B cell (primary cell): ENCODE results near the gene VPS35. TPM values are rescaled to one million over a fixed set of nuclear protein-coding genes. Genes with fewer than 3 reads are reported as not detected.
A peak's percentile ranks its signal among the peaks of the same experiment; 100 is the strongest.

Experiments used
- ATAC-seq: fragments of 200-7000 bp; cut with Tn5 transposase; one replicate; pipeline ENCODE4 v1.10.0; 2021; ENCODE audit warnings: low read depth, mild to moderate bottlenecking, moderate number of reproducible peaks, moderate library complexity
- CTCF ChIA-PET: fragments of 350-600 bp; sonication (Branson Sonifier 250); formaldehyde crosslinking; loops from one replicate; lab custom pipeline; 2021; ENCODE audit warnings: antibody characterized with exemption, inconsistent platforms; lab: Charles Lee
- POLR2A ChIA-PET: fragments of 350-600 bp; sonication (Branson Sonifier 250); formaldehyde crosslinking; loops from one replicate; lab custom pipeline; 2021; ENCODE audit warnings: antibody characterized with exemption; lab: Charles Lee
- DNase-seq: peaks from one replicate; pipeline ENCODE4 v3.0.0; 2013
- H2AFZ ChIP-seq: 2 replicates; pipeline ENCODE4 v1.6.1; 2012; ENCODE audit warnings: mild to moderate bottlenecking, low read depth, low read length; ENCODE audit not compliant: insufficient read depth, poor library complexity, severe bottlenecking
- H3K27ac ChIP-seq, 2 donors: 1 replicate in 1 of 2; 2 replicates in 1 of 2; pipeline ENCODE4 v1.5.1; 2012 to 2013; ENCODE audit warnings: low read length in 2 of 2, mild to moderate bottlenecking in 2 of 2, moderate library complexity in 1 of 2
- H3K27me3 ChIP-seq, 4 experiments: fragments of 200-600 bp in 1 of 4; sonication (generic) in 1 of 4; replicated peaks in 1 of 4; 1 replicate in 2 of 4; 2 replicates in 2 of 4; pipeline versions ENCODE4 v1.6.1 to v1.7.0; 2013 to 2016; ENCODE audit warnings: low read length in 3 of 4, mild to moderate bottlenecking in 2 of 4, mixed read lengths in 1 of 4, moderate library complexity in 1 of 4; ENCODE audit not compliant: insufficient read depth in 4 of 4, control insufficient read depth in 3 of 4; ENCODE audit errors: control extremely low read depth in 1 of 4
- H3K36me3 ChIP-seq, 2 experiments: replicated peaks in 1 of 2; 1 replicate in 1 of 2; 2 replicates in 1 of 2; pipeline versions ENCODE4 v1.6.1 to v1.7.1; 2013; ENCODE audit warnings: low read length in 1 of 2; ENCODE audit not compliant: insufficient read depth in 2 of 2, control insufficient read depth in 1 of 2; ENCODE audit errors: control extremely low read depth in 1 of 2, extremely low read depth in 1 of 2
- H3K4me1 ChIP-seq, 2 donors: fragments of 200-600 bp in 1 of 2; sonication (generic) in 1 of 2; 1 replicate in 1 of 2; 2 replicates in 1 of 2; pipeline versions ENCODE4 v1.5.1 to v1.6.1; 2013 to 2017; ENCODE audit warnings: low read length in 2 of 2; ENCODE audit not compliant: control insufficient read depth in 2 of 2, insufficient read depth in 2 of 2
- H3K4me2 ChIP-seq: replicated peaks from 2 replicates; pipeline ENCODE3; 2012; ENCODE audit warnings: mild to moderate bottlenecking, low read depth, low read length; ENCODE audit not compliant: poor library complexity, severe bottlenecking
- H3K4me3 ChIP-seq, 5 experiments: fragments of 200-600 bp in 1 of 5; sonication (generic) in 1 of 5; 1 replicate in 3 of 5; 2 replicates in 2 of 5; pipeline versions ENCODE4 v1.5.1 to v1.7.0; 2011 to 2016; ENCODE audit warnings: low read length in 4 of 5, mild to moderate bottlenecking in 4 of 5, low read depth in 2 of 5, control low read depth in 1 of 5, moderate library complexity in 1 of 5; ENCODE audit not compliant: insufficient read depth in 1 of 5; ENCODE audit errors: control extremely low read depth in 1 of 5, extremely low read depth in 1 of 5
- H3K79me2 ChIP-seq: fragments of 200-600 bp; sonication (generic); one replicate; pipeline ENCODE4 v1.6.0; 2016; ENCODE audit warnings: low read length; ENCODE audit not compliant: control insufficient read depth, insufficient read depth
- H3K9ac ChIP-seq: fragments of 200-600 bp; sonication (generic); 2 replicates; pipeline ENCODE4 v1.6.1; 2017; ENCODE audit warnings: mild to moderate bottlenecking, low read length, moderate library complexity
- H3K9me3 ChIP-seq, 3 donors: one replicate each; pipeline versions ENCODE4 v1.6.1 to v1.7.1; 2013; ENCODE audit warnings: low read length in 2 of 3; ENCODE audit not compliant: control insufficient read depth in 2 of 3, insufficient read depth in 1 of 3; ENCODE audit errors: control extremely low read depth in 1 of 3
- H4K20me1 ChIP-seq: 2 replicates; pipeline ENCODE4 v1.6.0; 2012; ENCODE audit warnings: mild to moderate bottlenecking, low read length; ENCODE audit not compliant: insufficient read depth, control insufficient read depth, poor library complexity, severe bottlenecking
- H3K27ac Mint-ChIP-seq: one replicate; pipeline ENCODE4 v1.8.0; 2021; ENCODE audit warnings: mixed read lengths
- H3K27me3 Mint-ChIP-seq: one replicate; pipeline ENCODE4 v1.8.0; 2021; ENCODE audit warnings: mixed read lengths
- H3K4me1 Mint-ChIP-seq: one replicate; pipeline ENCODE4 v1.8.0; 2021; ENCODE audit warnings: mixed read lengths
- H3K4me3 Mint-ChIP-seq: one replicate; pipeline ENCODE4 v1.8.0; 2021; ENCODE audit warnings: mixed read lengths
- H3K9me3 Mint-ChIP-seq: one replicate; pipeline ENCODE4 v1.8.0; 2022; ENCODE audit warnings: mixed read lengths; ENCODE audit not compliant: insufficient read depth
- EZH2 ChIP-seq: IDR thresholded peaks from 2 replicates; pipeline ENCODE4 v1.6.1; 2012; ENCODE audit warnings: borderline replicate concordance, low read depth, mild to moderate bottlenecking, moderate library complexity, low read length; ENCODE audit not compliant: insufficient read depth, poor library complexity, severe bottlenecking
- WGBS: methylation state at CpG from one replicate; pipeline ENCODE4 v1.1.5; 2013; ENCODE audit warnings: missing lambda C conversion rate; ENCODE audit not compliant: insufficient coverage; 5-methylcytosine and 5-hydroxymethylcytosine counted together
- intact Hi-C: fragments of 100-400 bp; cut with micrococcal nuclease; formaldehyde crosslinking; loops from one replicate; pipeline ENCODE4 v1.10.0; 2022
- polyA plus RNA-seq: library from polyadenylated mRNA; depleted of rRNA; stranded (reverse); fragments of >200 nt; gene quantifications from 2 replicates; pipeline ENCODE4 v1.2.3, GENCODE V29; 2012
- total RNA-seq, 2 donors: library from RNA; stranded (reverse); fragments of 120-200 nt in 1 of 2; gene quantifications; 1 replicate in 1 of 2; 2 replicates in 1 of 2; pipeline versions ENCODE4 v1.2.3 to v1.2.4, GENCODE V29; 2013 to 2022
- TF ChIP-seq, protein P1 (sequence below): fragments of 200-600 bp; IDR thresholded peaks from one replicate; pipeline ENCODE4 v1.8.0; 2022; ENCODE audit warnings: antibody characterized with exemption, mild to moderate bottlenecking

VPS35 gene
- total and polyA plus RNA-seq, 2 donors (not counting 1 experiment from before 2014, with no cell fraction given): 9.5 to 120 TPM

DNA sequence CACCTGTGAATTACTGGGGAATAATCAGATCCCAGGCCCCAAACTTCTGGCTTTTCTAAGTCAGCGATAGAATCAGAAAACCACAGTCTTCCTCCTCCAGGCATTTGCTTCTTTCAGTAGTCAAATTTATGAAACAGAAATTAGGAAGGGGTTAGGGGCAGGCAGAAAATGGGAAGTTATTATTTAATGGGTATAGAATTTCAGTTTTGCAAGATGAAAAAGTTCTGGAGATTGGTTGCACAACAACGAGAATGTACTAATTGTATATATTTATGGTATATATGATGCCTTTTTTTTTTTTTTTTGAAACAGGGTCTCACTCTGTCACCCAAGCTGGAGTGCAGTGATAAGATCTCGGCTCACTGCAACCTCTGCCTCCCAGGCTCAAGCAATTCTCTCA is 23.9 kb upstream of the VPS35 start:
- Histone ChIP-seq H4K20me1 (no peaks in the 10 kb centered on the region), H3K36me3 (no peaks in the 10 kb centered on the region), H3K79me2 (no peaks in the 10 kb centered on the region), H3K27me3 (peaks cover 0 to 4% (median 0%) of the 10 kb centered on the region in 4 experiments), H3K4me1 (peaks cover 15 to 18% of the 10 kb centered on the region in 2 donors), H2AFZ (no peak overlapping the region), H3K4me3 (no peak overlapping the region), H3K9ac (no peak overlapping the region), H3K9me3 (no peaks in the 10 kb centered on the region), H3K27ac (no peak overlapping the region), H3K4me2 (peak overlapping the region; percentile 55)
- Mint-ChIP-seq H3K4me3 (no peak overlapping the region), H3K9me3 (no peaks in the 10 kb centered on the region), H3K27me3 (no peaks in the 10 kb centered on the region), H3K4me1 (peaks cover 14% of the 10 kb centered on the region), H3K27ac (no peak overlapping the region)
- DNase-seq (peak; percentile 33), ATAC-seq (no peak)
- POLR2A ChIA-PET: no interaction called here
- TF ChIP-seq, protein P1, sequence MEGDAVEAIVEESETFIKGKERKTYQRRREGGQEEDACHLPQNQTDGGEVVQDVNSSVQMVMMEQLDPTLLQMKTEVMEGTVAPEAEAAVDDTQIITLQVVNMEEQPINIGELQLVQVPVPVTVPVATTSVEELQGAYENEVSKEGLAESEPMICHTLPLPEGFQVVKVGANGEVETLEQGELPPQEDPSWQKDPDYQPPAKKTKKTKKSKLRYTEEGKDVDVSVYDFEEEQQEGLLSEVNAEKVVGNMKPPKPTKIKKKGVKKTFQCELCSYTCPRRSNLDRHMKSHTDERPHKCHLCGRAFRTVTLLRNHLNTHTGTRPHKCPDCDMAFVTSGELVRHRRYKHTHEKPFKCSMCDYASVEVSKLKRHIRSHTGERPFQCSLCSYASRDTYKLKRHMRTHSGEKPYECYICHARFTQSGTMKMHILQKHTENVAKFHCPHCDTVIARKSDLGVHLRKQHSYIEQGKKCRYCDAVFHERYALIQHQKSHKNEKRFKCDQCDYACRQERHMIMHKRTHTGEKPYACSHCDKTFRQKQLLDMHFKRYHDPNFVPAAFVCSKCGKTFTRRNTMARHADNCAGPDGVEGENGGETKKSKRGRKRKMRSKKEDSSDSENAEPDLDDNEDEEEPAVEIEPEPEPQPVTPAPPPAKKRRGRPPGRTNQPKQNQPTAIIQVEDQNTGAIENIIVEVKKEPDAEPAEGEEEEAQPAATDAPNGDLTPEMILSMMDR: no peak
- TF ChIP-seq EZH2: no peak
- CTCF ChIA-PET: no interaction called here
- whole genome bisulfite sequencing: no CpG with 5 or more reads among the region's 3 CpGs
- intact Hi-C loops: no loop called here

DNA sequence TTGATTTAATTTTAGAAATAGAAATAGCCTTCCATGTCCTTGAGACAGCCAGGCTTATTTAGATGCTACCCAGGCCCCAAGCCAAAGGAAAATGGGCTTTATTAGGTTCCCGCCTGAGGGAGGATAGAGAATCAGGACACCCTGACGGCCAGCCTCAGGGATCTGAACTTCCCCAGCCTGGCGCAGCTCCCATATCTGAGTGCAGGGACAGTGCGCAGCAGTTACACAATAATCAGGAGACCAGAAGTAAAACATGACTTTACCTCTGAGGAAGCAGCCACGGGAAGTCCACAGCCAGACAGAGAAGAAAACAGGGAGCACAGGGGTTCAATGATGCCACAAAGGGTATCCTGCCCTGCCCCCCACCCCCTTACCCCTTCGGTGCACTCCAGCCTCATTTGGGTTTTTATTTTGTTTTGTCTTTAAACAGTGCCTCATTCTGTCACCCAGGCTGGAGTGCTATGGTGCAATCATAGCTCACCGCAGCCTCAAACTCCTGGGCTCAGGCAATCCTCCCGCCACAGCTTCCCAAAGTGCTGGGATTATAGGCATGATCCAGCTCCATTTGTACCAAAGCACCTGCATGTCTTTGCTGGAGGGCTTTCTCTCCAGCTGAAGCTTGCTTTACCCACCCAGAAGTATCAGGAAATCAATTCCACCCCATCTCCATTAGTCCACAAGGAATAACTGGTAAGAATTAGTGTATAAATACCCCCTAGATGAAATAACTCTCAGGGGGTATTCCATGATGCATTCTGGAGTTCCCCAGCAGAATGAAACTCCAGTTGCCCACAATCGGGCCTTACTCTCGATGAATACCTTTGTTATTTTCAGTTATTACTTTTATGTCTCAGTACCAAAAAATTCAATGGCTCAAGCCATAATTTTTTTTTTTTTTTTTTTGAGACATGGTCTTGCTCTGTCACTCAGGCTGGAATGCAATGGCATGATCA is 22.4 kb upstream of the VPS35 start:
- DNase-seq (no peak), ATAC-seq (no peak)
- Histone ChIP-seq H3K4me2 (no peak overlapping the region), H3K4me1 (peaks cover 15 to 18% of the 10 kb centered on the region in 2 donors), H3K36me3 (no peaks in the 10 kb centered on the region), H4K20me1 (no peaks in the 10 kb centered on the region), H3K27me3 (no peaks in the 10 kb centered on the region), H3K4me3 (no peak overlapping the region), H2AFZ (no peak overlapping the region), H3K79me2 (no peaks in the 10 kb centered on the region), H3K9ac (no peak overlapping the region), H3K27ac (no peak overlapping the region), H3K9me3 (no peaks in the 10 kb centered on the region)
- no peak overlapping the region for H3K27ac Mint-ChIP-seq
- peaks cover 14% of the 10 kb centered on the region for H3K4me1 Mint-ChIP-seq
- no peaks in the 10 kb centered on the region for H3K27me3 Mint-ChIP-seq
- intact Hi-C loops: no loop called here
- CTCF ChIA-PET: interaction anchor here (0.7 kb wide), 1 partner anchor 27 kb away, joined by 3 read pairs; no protein-coding TSS in a partner anchor
- TF ChIP-seq EZH2: no peak
- TF ChIP-seq, protein P1: no peak
- POLR2A ChIA-PET: no interaction called here
- WGBS: 94% methylated on average over 9 of the region's 10 CpGs
- H3K9me3 Mint-ChIP-seq: no peaks in the 10 kb centered on the region
- no peak overlapping the region for H3K4me3 Mint-ChIP-seq
